HEK293 (cell line): Measurements from ENCODE around the gene TSPAN2.

Source experiments
- ZBTB17 ChIP-seq: fragments of 450-650 bp; formaldehyde crosslinking; IDR thresholded peaks from 2 replicates; pipeline ENCODE4 v1.5.1; 2016; ENCODE audit warnings: missing biosample characterization, missing genetic modification characterization
- ZFP37 ChIP-seq: fragments of 450-650 bp; formaldehyde crosslinking; IDR thresholded peaks from 2 replicates; pipeline ENCODE4 v1.5.1; 2016; ENCODE audit warnings: missing biosample characterization, missing genetic modification characterization
- TF ChIP-seq, protein P1 (sequence below): IDR thresholded peaks from 2 replicates; pipeline ENCODE4 v1.6.1; 2011; ENCODE audit warnings: mild to moderate bottlenecking, low read depth, low read length, borderline replicate concordance
- TF ChIP-seq, protein P2 (sequence below): fragments of 450-650 bp; formaldehyde crosslinking; IDR thresholded peaks from 2 replicates; pipeline ENCODE4 v1.5.1; 2016; ENCODE audit warnings: missing biosample characterization, missing genetic modification characterization

DNA sequence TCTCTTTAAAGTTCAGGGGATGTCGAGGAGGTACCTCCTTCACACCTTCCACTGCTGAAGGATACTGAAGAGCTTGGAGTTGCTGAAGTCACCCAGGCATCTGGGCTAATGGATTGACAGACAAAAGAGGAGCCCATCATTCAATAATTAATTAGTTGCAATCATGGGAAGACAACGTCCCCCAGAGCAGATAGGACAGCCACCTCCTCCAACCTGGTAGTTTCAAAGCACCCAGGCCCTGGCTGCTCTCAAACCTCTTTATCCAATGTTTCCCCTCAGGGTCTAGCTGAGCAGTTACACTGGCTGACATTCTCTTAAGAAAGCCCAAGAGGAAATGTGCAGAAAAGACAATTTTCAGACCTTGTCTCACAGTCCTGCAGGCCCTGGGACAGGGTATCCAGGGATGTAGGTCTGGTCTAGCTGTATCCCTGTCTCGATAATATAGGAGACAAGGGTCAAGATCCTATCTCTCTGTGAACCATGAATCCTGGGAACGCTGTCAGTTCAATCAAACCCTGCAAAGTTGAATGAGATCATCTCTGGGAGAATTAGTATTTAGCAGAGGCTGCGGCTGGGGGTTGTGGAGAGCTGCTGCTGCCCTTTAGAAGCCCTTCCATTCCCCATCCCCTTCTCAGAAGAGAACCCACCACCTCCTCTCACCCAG, 1.1 kb downstream of the TSPAN2 start:
- TF ChIP-seq, protein P1, sequence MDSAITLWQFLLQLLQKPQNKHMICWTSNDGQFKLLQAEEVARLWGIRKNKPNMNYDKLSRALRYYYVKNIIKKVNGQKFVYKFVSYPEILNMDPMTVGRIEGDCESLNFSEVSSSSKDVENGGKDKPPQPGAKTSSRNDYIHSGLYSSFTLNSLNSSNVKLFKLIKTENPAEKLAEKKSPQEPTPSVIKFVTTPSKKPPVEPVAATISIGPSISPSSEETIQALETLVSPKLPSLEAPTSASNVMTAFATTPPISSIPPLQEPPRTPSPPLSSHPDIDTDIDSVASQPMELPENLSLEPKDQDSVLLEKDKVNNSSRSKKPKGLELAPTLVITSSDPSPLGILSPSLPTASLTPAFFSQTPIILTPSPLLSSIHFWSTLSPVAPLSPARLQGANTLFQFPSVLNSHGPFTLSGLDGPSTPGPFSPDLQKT, result no peak
- TF ChIP-seq, protein P2, sequence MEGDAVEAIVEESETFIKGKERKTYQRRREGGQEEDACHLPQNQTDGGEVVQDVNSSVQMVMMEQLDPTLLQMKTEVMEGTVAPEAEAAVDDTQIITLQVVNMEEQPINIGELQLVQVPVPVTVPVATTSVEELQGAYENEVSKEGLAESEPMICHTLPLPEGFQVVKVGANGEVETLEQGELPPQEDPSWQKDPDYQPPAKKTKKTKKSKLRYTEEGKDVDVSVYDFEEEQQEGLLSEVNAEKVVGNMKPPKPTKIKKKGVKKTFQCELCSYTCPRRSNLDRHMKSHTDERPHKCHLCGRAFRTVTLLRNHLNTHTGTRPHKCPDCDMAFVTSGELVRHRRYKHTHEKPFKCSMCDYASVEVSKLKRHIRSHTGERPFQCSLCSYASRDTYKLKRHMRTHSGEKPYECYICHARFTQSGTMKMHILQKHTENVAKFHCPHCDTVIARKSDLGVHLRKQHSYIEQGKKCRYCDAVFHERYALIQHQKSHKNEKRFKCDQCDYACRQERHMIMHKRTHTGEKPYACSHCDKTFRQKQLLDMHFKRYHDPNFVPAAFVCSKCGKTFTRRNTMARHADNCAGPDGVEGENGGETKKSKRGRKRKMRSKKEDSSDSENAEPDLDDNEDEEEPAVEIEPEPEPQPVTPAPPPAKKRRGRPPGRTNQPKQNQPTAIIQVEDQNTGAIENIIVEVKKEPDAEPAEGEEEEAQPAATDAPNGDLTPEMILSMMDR (tag by site-specific recombination), result no peak
- TF ChIP-seq ZFP37 (no peak), ZBTB17 (no peak)
